GM18907 (cell line): Measurements from ENCODE around the gene GPAT2.
"Not testable (repeated sequence)": the region's sequence is repeated elsewhere in the genome, so short reads cannot be mapped to it uniquely, and the experiment has no call there.

ENCODE experiments used
- ATAC-seq: cut with Tn5 transposase; IDR thresholded peaks from one replicate; pipeline ENCODE4 v1.9.1; 2021; ENCODE audit warnings: mild to moderate bottlenecking, moderate library complexity; ENCODE audit not compliant: unreplicated experiment

The GPAT2 gene

GRCh38 chr2:96065381-96065930 is 30.7 kb upstream of the GPAT2 start:
- ATAC-seq: no peak

DNA sequence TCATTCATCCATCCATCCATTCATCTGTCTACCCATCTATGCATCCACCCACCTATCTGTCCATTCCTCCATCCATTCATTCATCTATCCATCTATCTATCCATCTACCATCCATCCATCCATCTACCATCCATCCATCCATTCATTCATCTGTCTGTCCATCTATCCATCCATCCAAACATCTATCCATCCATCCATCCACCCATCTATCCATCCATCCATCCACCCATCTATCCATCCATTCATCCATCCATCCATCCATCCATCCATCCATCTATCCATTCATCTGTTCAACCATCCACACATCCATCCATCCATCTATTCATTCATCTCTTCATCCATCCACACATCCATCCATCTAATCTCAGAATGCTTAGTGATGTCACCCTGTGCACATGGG is 30.0 kb upstream of the GPAT2 start:
- not testable (repeated sequence) for ATAC-seq

DNA sequence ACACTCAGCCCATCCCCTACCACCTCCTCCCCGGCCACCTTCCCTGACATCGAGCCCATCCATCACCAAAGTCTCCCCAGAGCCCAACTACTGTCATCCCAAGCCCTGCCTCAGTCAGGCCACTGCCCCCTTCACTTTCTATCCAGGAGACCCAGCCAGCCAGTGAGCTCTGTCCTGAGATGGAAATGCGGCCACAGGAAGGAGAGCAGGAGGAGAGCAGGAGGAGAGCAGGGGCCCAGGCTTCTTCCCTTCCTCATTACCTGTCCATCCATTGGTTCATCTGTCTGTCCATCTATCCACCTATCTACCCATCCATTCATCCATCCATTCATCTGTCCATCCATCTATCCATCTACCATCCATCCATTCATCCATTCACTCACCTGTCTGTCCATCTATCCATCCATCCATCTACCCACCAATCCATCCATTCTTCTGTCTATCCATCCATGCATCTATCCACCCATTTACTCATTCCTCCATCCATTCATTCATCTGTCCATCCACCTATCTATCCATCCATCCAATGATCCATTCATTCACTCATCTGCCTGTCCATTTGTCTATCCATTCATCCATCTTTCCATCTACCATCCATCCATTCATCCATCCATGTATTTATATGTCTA is 29.4 kb upstream of the GPAT2 start:
- not testable (repeated sequence) for ATAC-seq

GRCh38 chr2:96063116-96063899 is 28.6 kb upstream of the GPAT2 start:
- not testable (repeated sequence) for ATAC-seq

- not testable (repeated sequence) for ATAC-seq
Observed at GRCh38 chr2:96062483-96062882, 27.8 kb upstream of the GPAT2 start.

- ATAC-seq: not testable (repeated sequence)
Observed at GRCh38 chr2:96061901-96062300, 27.2 kb upstream of the GPAT2 start.

- ATAC-seq: not testable (repeated sequence)
Observed at GRCh38 chr2:96061197-96061817, 26.6 kb upstream of the GPAT2 start.

GRCh38 chr2:96060325-96060724 is 25.6 kb upstream of the GPAT2 start:
- ATAC-seq: not testable (repeated sequence)

DNA sequence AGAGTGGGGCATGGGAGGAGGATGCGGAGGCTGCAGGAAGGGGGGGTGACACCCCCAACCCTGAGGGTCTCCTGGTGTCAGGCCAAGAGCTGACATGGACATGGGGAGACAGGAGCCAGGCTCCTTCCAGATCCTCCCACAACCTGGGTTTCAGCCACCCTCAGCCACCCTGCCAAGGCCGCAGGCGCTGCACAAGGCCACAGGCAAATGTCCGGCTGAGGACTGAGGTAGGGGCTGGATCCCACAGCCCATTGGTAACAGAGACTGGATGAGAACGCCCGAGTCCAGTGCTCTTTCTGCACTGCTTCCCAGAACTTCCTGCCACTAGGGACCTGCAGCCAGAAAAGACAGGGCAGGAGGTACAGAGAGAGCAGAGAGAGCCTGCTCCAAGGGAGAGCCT is 24.7 kb upstream of the GPAT2 start:
- ATAC-seq: not testable (repeated sequence)

DNA sequence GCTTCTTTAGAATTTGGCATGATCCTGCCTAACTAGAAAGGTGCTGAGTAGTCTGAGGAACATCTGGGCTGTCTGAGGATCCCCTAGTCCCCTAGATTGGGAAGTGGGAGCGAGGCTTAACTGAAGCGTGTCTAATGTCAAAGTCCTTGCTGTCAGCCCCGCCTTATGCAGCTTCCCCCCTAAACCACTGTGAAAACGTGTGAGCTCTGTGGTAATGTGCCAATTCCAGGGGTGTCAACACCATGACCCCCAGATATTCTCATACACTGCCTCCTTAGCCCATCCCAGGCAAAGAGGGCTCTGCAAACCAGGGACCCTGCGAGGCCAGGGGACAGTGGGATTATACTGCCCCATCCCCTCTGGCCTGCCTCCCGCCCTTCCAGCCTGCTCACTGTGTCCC is 21.1 kb upstream of the GPAT2 start:
- not testable (repeated sequence) for ATAC-seq

DNA sequence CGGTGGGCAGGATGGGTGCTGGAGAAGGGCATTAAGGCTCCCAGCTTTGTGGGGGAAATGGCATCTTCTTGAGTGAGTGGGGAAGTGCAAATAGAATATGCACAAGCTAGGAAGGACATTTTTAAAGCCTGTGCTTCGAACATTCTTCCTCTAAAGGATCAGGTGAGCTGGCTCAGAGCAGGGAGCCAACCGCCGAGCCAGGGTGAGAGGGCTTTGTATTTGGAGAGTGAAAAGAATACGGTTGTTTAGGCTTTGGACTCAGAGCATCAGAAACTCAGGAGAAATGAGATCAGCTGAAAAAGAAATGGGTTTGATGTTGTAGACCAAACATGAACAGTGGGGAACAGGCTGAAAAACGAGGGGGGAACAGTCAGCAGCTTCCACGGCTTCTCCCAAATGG is 19.8 kb upstream of the GPAT2 start:
- ATAC-seq: not testable (repeated sequence)

GRCh38 chr2:96053385-96053784 is 18.7 kb upstream of the GPAT2 start:
- not testable (repeated sequence) for ATAC-seq

DNA sequence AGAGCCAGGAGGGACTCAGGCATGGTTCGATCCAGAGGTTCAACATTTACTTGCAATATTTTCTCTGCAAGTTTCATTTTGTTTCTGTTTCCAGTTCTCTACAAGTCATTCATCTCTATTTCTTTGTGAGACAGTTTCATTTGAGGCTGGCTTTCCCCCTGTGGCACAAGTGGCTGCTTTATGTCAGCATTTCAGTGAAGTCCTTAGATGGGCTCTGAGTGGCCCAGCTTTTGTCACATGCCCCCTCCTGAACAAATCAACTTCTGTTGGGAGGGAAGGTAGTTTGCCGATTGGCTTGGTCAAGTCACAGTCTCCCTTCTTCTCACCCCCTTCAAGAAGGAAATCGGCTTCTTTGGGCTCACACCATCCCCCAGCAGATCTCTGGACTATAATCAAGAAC is 17.9 kb upstream of the GPAT2 start:
- ATAC-seq: not testable (repeated sequence)

DNA sequence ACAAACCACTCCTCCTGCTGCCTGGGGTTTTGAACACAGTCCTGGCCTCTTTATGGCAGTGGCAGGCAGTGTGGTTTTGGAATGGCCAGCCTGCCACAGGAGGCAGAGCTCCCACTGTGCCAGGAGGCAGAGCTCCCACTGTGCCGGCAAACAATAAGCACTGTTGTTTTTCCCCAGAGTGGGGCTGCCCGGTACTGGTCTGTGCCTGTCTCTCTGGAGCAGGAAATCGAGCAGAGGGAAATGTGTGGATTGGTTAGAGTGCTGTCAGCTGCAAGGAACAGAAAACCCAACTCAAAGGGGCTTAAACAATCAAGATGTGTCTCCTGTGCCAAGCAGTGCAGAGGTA is 15.2 kb upstream of the GPAT2 start:
- ATAC-seq: not testable (repeated sequence)

DNA sequence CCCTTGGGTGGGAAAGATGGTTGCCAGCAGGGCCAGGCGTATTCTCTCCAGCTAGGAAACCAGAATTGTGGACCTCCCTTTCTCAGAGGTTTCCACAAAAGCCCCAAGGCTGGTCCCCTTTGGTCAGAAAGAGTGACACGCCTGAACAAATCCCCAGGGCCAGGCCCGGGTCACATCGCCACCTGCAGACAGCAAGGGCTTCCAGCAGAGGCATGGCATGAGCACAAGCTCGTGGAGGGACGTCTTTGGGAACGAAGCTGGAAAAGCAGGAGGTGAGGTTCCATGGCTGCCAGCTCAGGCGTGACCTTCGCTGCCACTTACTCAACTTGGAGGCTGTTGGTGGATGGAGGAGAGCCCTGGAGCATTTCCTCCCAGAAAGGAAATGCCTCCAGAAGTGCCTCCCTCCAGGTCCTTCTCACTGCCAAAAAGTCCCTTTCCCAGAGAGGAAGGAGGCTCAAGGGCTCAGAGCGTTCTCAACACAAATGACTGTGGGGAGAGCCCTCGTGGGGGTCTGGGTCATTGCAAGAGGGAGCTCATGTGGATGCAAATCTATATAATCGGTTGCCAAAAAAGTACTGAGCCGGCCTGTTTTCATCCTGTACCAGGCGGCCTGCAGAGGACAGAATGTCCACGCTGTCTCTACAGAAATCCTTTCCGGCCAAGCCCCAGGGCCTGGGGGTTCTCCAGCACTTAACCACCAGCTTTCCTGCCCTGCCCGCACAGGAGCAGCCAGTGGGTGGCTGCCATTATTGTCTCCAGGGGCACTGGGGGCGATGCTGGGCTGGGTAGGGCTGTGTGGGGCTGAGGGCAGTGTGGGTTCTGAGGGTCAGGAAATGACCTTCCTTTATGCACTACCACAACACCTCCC is 14.6 kb upstream of the GPAT2 start:
- ATAC-seq: not testable (repeated sequence)

DNA sequence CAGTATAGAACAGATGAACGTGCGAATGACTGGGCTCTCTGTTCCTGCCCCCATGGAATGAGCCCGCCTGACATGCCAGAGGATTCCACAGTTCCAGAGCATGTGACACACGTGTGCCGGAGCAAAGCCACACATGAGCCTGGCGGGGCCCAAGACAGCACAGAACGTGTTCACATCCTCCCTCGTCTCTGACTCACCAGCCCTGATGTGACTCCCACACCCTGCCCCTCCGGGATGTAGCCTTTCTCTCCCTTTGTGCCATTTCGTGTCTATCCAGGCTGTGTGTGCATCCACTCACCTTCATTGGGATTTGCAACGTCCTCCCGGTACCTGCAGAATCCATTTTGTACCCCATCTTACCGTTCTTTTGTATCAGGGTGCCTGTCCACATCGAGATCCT is 838 bp upstream of the GPAT2 start:
- ATAC-seq: not testable (repeated sequence)

GRCh38 chr2:96033997-96034396 is 719 bp downstream of the GPAT2 start:
- ATAC-seq: not testable (repeated sequence)

DNA sequence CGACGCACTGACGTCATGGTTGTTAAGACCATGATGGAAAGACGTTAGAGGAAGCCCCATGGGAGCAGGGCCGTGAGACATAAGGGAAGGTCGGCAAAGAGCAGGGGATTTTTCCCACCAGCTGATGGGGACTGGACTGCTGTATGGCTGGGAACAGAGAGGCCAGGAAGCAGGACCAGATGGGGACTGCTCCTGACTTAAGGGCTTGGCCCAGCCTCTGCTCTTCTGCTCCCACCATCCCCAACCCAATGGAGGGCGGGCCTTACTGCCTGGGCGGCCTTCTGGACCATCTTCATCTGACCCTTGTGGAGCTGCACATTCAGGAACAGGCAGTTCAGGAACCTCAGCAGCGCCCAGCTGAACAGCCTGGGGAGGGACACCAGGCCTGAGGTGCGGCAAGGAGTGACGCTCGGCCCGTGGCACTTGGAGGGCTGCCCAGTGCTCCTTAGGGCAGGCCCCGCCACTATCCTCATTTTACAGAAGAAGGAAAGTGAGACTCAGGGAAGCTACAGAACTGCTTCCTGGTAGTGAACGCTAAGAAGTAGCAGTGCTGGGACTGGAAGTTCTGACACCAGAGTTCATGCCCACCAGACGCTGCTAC is 6.9 kb downstream of the GPAT2 start:
- ATAC-seq: not testable (repeated sequence)

- ATAC-seq: not testable (repeated sequence)
Observed at GRCh38 chr2:96025755-96026154, 9.0 kb downstream of the GPAT2 start.

GRCh38 chr2:96025194-96025492 is 9.6 kb downstream of the GPAT2 start:
- ATAC-seq: no peak
